ENCODE measurements around the gene PTPRU. TPM values are rescaled to one million over a fixed set of nuclear protein-coding genes. Genes with fewer than 3 reads are reported as not detected.

PTPRU gene
- total RNA-seq, 1 experiment from 2014 or later = 40.7 TPM

GRCh38 chr1:29321176-29321575 lies 84.9 kb downstream of the PTPRU start:
- Histone ChIP-seq H3K9ac (ENCODE audit: low read length) (no peak overlapping the region), H3K9me2 (ENCODE audit: insufficient read depth) (no peaks in the 10 kb centered on the region), H2AFZ (ENCODE audit: low read depth, low read length, poor library complexity, severe bottlenecking) (no peak overlapping the region), H3K27ac (ENCODE audit: low read depth, low read length) (no peak overlapping the region), H4K20me1 (ENCODE audit: insufficient read depth) (no peaks in the 10 kb centered on the region), H3K36me3 (ENCODE audit: control insufficient read depth in 1 of 2, insufficient read depth in 2 of 2, low read length in 2 of 2) (0 out of 4 replicates have a peak, but pooled peaks cover 2 to 3% of the 10 kb centered on the region in 2 experiments), H3K79me2 (ENCODE audit: insufficient read depth, low read length) (no peaks in the 10 kb centered on the region), H3K9me3 (ENCODE audit: control insufficient read depth in 1 of 2, insufficient read depth in 1 of 2, low read depth in 1 of 2, low read length in 2 of 2) (no peaks in the 10 kb centered on the region), H3K4me1 (ENCODE audit: control insufficient read depth in 1 of 2, insufficient read depth in 2 of 2, low read length in 2 of 2) (peaks cover 0 to 6% of the 10 kb centered on the region in 2 experiments; a peak in 1 of 4 replicates), H3K4me2 (ENCODE audit: low read length) (no peak overlapping the region), H3K27me3 (ENCODE audit: insufficient read depth, low read length) (no peaks in the 10 kb centered on the region), H3K4me3 (replicated peaks in 1 of 2; ENCODE audit: low read depth in 1 of 2, low read length in 2 of 2) (no peak overlapping the region)
- BruUV-seq (replicated peaks) = no TSS peak
- RAD21 ChIA-PET (ENCODE audit: low non-redundant PET in 1 of 2, low total read pairs in 2 of 2, uncharacterized antibody in 2 of 2, unreplicated experiment in 2 of 2) = no interaction called here
- intact Hi-C loops (cut with micrococcal nuclease) = no loop called here
- TF ChIP-seq POLR2A (IDR thresholded peaks at IDR 0.05; ENCODE audit: borderline replicate concordance, extremely low read depth, insufficient read depth, insufficient read length) = no peak
- TF ChIP-seq POLR2AphosphoS5 (IDR thresholded peaks at IDR 0.05; ENCODE audit: low read depth, low read length) = no peak
- no peak for TF ChIP-seq CBX3 (IDR thresholded peaks at IDR 0.05; ENCODE audit: low read depth)
- TF ChIP-seq FOSL1 (IDR thresholded peaks at IDR 0.05; ENCODE audit: low read depth) = no peak
- TF ChIP-seq MAX (IDR thresholded peaks at IDR 0.05) = no peak
- TF ChIP-seq SRF (IDR thresholded peaks at IDR 0.05; ENCODE audit: low read depth) = no peak
- no peak for TF ChIP-seq ATF3 (IDR thresholded peaks at IDR 0.05)
- no peak for TF ChIP-seq YY1 (IDR thresholded peaks at IDR 0.05; ENCODE audit: extremely low read depth, insufficient replicate concordance, low read depth, low read length)
- TF ChIP-seq RAD21 (IDR thresholded peaks at IDR 0.05; ENCODE audit: low read depth) = no peak
- TF ChIP-seq TCF7L2 (IDR thresholded peaks at IDR 0.05; ENCODE audit: borderline replicate concordance, extremely low read depth, insufficient read depth, insufficient read length) = no peak
- TF ChIP-seq CTCF (IDR thresholded peaks at IDR 0.05 in 2 of 3, conservative IDR thresholded peaks at IDR 0.05 in 1 of 3; ENCODE audit: borderline replicate concordance in 1 of 3, insufficient read depth in 1 of 3, low read depth in 2 of 3, low read length in 2 of 3) = no peak
- no peak for TF ChIP-seq EZH2 (IDR thresholded peaks at IDR 0.05)
- no peak for TF ChIP-seq ZFX (IDR thresholded peaks at IDR 0.05)
- TF ChIP-seq JUND (IDR thresholded peaks at IDR 0.05) = no peak
- TF ChIP-seq EZH2phosphoT487 (IDR thresholded peaks at IDR 0.05; ENCODE audit: borderline replicate concordance) = no peak
- no peak for TF ChIP-seq ZNF274 (IDR thresholded peaks at IDR 0.05; ENCODE audit: low read depth, low read length)
- TF ChIP-seq EGR1 (IDR thresholded peaks at IDR 0.05; ENCODE audit: low read depth) = no peak
- no peak for TF ChIP-seq ELF1 (IDR thresholded peaks at IDR 0.05; ENCODE audit: borderline replicate concordance, low read depth)
- no peak for TF ChIP-seq SP1 (IDR thresholded peaks at IDR 0.05; ENCODE audit: low read depth)
- CTCF ChIA-PET = no interaction called here
- POLR2A ChIA-PET = no interaction called here
- DNase-seq (ENCODE audit: low read depth, low spot score) (no peak), ATAC-seq (no peak)
